Panc1 (cell line): ENCODE data around the gene FUT3.

Experiments used
- POLR2AphosphoS5 ChIP-seq: IDR thresholded peaks from 2 replicates; pipeline ENCODE4 v1.6.1; 2012; ENCODE audit warnings: mild to moderate bottlenecking, low read depth, low read length, moderate library complexity
- REST ChIP-seq, 2 experiments: IDR thresholded peaks; 2 replicates each; pipeline ENCODE4 v1.6.1; 2011 to 2012; ENCODE audit warnings: low read depth in 2 of 2, control low read depth in 1 of 2, low read length in 1 of 2, mild to moderate bottlenecking in 1 of 2, moderate library complexity in 1 of 2; ENCODE audit not compliant: insufficient read depth in 1 of 2
- SIN3A ChIP-seq: IDR thresholded peaks from 2 replicates; pipeline ENCODE4 v1.6.1; 2012; ENCODE audit warnings: low read depth, mild to moderate bottlenecking, low read length, moderate library complexity, borderline replicate concordance; ENCODE audit not compliant: insufficient read depth
- TF ChIP-seq, protein P1 (sequence below): fragments of 450-650 bp; IDR thresholded peaks from 2 replicates; pipeline ENCODE4 v1.5.1; 2017; ENCODE audit warnings: mild to moderate bottlenecking

DNA sequence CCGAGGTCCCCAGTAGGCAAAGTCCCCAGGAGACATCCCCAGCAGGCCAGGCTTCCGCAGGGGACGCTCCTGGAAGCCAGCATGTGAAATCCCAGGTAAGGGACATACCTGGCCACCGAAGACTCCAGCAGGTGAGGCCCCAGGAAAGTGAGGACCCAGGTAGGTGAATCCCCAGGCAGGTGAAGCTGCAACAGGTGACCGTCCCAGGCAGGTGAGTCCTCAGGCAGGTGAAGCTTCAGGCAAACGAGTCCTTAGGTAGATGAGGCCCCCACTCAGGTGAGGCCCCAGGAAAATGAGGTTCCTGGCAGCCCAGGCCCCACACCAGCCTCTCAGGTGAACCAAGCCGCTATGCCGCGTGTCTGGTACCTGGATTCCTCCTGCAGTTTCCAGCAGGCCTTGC is 20.1 kb downstream of the FUT3 start:
- TF ChIP-seq, protein P1, sequence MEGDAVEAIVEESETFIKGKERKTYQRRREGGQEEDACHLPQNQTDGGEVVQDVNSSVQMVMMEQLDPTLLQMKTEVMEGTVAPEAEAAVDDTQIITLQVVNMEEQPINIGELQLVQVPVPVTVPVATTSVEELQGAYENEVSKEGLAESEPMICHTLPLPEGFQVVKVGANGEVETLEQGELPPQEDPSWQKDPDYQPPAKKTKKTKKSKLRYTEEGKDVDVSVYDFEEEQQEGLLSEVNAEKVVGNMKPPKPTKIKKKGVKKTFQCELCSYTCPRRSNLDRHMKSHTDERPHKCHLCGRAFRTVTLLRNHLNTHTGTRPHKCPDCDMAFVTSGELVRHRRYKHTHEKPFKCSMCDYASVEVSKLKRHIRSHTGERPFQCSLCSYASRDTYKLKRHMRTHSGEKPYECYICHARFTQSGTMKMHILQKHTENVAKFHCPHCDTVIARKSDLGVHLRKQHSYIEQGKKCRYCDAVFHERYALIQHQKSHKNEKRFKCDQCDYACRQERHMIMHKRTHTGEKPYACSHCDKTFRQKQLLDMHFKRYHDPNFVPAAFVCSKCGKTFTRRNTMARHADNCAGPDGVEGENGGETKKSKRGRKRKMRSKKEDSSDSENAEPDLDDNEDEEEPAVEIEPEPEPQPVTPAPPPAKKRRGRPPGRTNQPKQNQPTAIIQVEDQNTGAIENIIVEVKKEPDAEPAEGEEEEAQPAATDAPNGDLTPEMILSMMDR: no peak
- TF ChIP-seq POLR2AphosphoS5: no peak
- TF ChIP-seq REST (IDR thresholded peaks at IDR 0.05; ENCODE audit: insufficient read depth in 1 of 2, low read depth in 2 of 2, low read length in 1 of 2): no peak
- TF ChIP-seq SIN3A: no peak
